ENCODE data around the gene COX5A. TPM values are rescaled to one million over a fixed set of nuclear protein-coding genes. Genes with fewer than 3 reads are reported as not detected.
"Not testable (repeated sequence)": the region's sequence is repeated elsewhere in the genome, so short reads cannot be mapped to it uniquely, and the experiment has no call there.

COX5A gene
- total and polyA plus RNA-seq, 7 donors: 73.7 to 1,227 (median 124) TPM

- Histone ChIP-seq H3K4me1 (peaks cover 0 to 25% (median 19%) of the 10 kb centered on the region in 4 donors), H3K9me3 (no peaks in the 10 kb centered on the region), H3K4me3 (peak overlapping the region; percentile 88 to 97 (median 92)), H3K36me3 (peaks cover 0 to 22% (median 6%) of the 10 kb centered on the region in 4 donors), H3K27me3 (no peaks in the 10 kb centered on the region), H3K27ac (peak overlapping the region; percentile 82 to 87 (median 86))
- peak; percentile 75 for DNase-seq
- TF ChIP-seq CTCF (IDR thresholded peaks at IDR 0.05) (peak in 1 of 4 experiments; percentile 53), POLR2AphosphoS5 (IDR thresholded peaks at IDR 0.05) (no peak)
- intact Hi-C loops (cut with DNase I): no loop called here
- 29 to 47% methylated on average over 8 of the region's 8 CpGs for WGBS, 2 donors
These were observed 48.4 kb downstream of the COX5A start for GRCh38 chr15:74889390-74889882.

- Histone ChIP-seq H3K4me1 (peaks cover 0 to 25% (median 19%) of the 10 kb centered on the region in 4 donors), H3K27me3 (no peaks in the 10 kb centered on the region), H3K36me3 (peaks cover 0 to 22% (median 6%) of the 10 kb centered on the region in 4 donors), H3K9me3 (no peaks in the 10 kb centered on the region), H3K4me3 (no peak overlapping the region), H3K27ac (peak overlapping the region in 3 of 4 donors; percentile 82 to 87 (median 86))
- no peak for DNase-seq
- 93 to 96% methylated on average over 4 of the region's 4 CpGs for WGBS, 2 donors
- intact Hi-C loops (cut with DNase I): no loop called here
- TF ChIP-seq EP300 (IDR thresholded peaks at IDR 0.05) (no peak), POLR2A (IDR thresholded peaks at IDR 0.05) (no peak), CTCF (IDR thresholded peaks at IDR 0.05) (no peak), POLR2AphosphoS5 (IDR thresholded peaks at IDR 0.05) (no peak)
These were observed 49.2 kb downstream of the COX5A start for GRCh38 chr15:74888716-74889115.

GRCh38 chr15:74887537-74888193 is 50.2 kb downstream of the COX5A start:
- peaks cover 0 to 25% (median 19%) of the 10 kb centered on the region in 4 donors for H3K4me1 ChIP-seq
- H3K9me3 ChIP-seq; H3K27ac ChIP-seq; H3K4me3 ChIP-seq; DNase-seq; intact Hi-C loops (cut with DNase I); H3K27me3 ChIP-seq: not testable (repeated sequence)
- peaks cover 0 to 11% (median 4%) of the 10 kb centered on the region in 4 donors for H3K36me3 ChIP-seq
- WGBS, 2 donors: 72 to 85% methylated on average over 7 to 10 of the region's 10 CpGs

- H3K9me3 ChIP-seq: no peaks in the 10 kb centered on the region
- DNase-seq: no peak
- no peaks in the 10 kb centered on the region for H3K36me3 ChIP-seq
- no peaks in the 10 kb centered on the region for H3K27me3 ChIP-seq
- H3K4me1 ChIP-seq: peaks cover 0 to 18% (median 13%) of the 10 kb centered on the region in 4 donors
- TF ChIP-seq POLR2AphosphoS5 (IDR thresholded peaks at IDR 0.05) (no peak), CTCF (IDR thresholded peaks at IDR 0.05) (no peak), POLR2A (IDR thresholded peaks at IDR 0.05) (no peak), EP300 (IDR thresholded peaks at IDR 0.05) (no peak)
- 93 to 94% methylated on average over 5 of the region's 5 CpGs for WGBS, 2 donors
- intact Hi-C loops (cut with DNase I): no loop called here
- H3K4me3 ChIP-seq: no peak overlapping the region
- H3K27ac ChIP-seq: no peak overlapping the region
These were observed 52.4 kb downstream of the COX5A start for GRCh38 chr15:74885461-74885860.

GRCh38 chr15:74884428-74885223 is 53.2 kb downstream of the COX5A start:
- Histone ChIP-seq H3K36me3 (no peaks in the 10 kb centered on the region), H3K27me3 (no peaks in the 10 kb centered on the region), H3K27ac (no peak overlapping the region), H3K4me1 (peaks cover 0 to 13% (median 10%) of the 10 kb centered on the region in 4 donors), H3K9me3 (no peaks in the 10 kb centered on the region), H3K4me3 (no peak overlapping the region)
- DNase-seq: no peak
- 88% methylated on average over 4 of the region's 4 CpGs for WGBS, 2 donors
- TF ChIP-seq EP300 (IDR thresholded peaks at IDR 0.05) (no peak), POLR2AphosphoS5 (IDR thresholded peaks at IDR 0.05) (no peak), CTCF (IDR thresholded peaks at IDR 0.05) (no peak), POLR2A (IDR thresholded peaks at IDR 0.05) (no peak)
- intact Hi-C loops (cut with DNase I): no loop called here
